Measurements from ENCODE around the gene VOPP1.

DNA sequence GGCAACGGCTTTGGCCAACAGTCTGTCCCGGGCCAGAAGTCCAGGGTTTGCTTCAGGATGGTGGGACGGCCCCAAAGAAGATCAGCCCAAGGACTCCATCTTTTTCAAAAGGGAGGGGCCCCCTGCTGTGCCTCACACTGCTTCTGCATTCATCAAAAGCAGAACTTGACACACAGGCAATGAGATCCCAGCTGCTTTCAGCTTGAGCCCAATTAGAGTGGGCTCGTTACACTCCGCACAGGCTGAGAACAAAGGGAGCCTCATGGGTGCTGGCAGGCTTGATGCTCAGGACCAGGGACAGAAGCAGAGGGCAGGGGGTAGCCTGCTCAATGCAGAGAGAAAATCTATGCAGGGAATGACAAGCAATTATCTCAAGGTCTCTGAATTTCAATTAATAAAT is 45.5 kb downstream of the VOPP1 start:
- TF ChIP-seq, protein P1, sequence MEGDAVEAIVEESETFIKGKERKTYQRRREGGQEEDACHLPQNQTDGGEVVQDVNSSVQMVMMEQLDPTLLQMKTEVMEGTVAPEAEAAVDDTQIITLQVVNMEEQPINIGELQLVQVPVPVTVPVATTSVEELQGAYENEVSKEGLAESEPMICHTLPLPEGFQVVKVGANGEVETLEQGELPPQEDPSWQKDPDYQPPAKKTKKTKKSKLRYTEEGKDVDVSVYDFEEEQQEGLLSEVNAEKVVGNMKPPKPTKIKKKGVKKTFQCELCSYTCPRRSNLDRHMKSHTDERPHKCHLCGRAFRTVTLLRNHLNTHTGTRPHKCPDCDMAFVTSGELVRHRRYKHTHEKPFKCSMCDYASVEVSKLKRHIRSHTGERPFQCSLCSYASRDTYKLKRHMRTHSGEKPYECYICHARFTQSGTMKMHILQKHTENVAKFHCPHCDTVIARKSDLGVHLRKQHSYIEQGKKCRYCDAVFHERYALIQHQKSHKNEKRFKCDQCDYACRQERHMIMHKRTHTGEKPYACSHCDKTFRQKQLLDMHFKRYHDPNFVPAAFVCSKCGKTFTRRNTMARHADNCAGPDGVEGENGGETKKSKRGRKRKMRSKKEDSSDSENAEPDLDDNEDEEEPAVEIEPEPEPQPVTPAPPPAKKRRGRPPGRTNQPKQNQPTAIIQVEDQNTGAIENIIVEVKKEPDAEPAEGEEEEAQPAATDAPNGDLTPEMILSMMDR (conservative IDR thresholded peaks at IDR 0.05; ENCODE audit: low read length), result no peak
- no peak for TF ChIP-seq EZH2phosphoT487 (IDR thresholded peaks at IDR 0.05; ENCODE audit: borderline replicate concordance)
